ENCODE data around the gene ST3GAL4. TPM values are rescaled to one million over a fixed set of nuclear protein-coding genes. Genes with fewer than 3 reads are reported as not detected.

ST3GAL4 gene
- total RNA-seq, 4 donors from 2014 or later: 11.8 to 53.3 (median 34.8) TPM

DNA sequence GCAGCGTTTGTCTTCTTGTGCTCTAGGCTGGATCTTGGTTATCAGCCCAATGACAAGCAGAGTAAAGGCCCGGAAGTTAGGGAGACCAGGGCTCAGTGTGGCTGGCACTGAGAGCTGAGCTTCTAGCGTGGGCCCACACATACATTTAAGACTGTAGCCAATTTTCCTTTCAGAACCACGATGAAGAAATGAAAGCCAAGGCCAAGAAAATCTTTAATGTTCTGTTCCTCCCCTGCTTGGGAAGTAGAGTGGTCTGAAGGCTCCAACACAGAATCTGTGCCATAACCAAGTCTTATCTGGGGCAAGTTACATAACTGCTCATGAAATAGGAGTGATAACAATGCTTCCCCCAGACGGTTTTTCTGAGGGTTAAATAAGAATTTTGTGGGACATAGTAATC is 4.7 kb upstream of the ST3GAL4 start:
- TF ChIP-seq POLR2A (IDR thresholded peaks at IDR 0.05): no peak
- no peak for TF ChIP-seq CTCF (IDR thresholded peaks at IDR 0.05)
- no peak for DNase-seq
- Histone ChIP-seq H3K9me3 (no peaks in the 10 kb centered on the region), H3K27ac (peak overlapping the region in 1 of 2 donors; percentile 13), H3K27me3 (no peaks in the 10 kb centered on the region), H3K4me3 (no peak overlapping the region), H3K4me1 (peaks cover 0 to 13% of the 10 kb centered on the region in 2 donors), H3K36me3 (no peaks in the 10 kb centered on the region)
- intact Hi-C loops (cut with DNase I; ENCODE audit: low total_unique reads): no loop called here

GRCh38 chr11:126352163-126352562 is 3.3 kb upstream of the ST3GAL4 start:
- no peak for DNase-seq
- Histone ChIP-seq H3K9me3 (no peaks in the 10 kb centered on the region), H3K4me1 (peaks cover 3 to 6% of the 10 kb centered on the region in 2 donors), H3K36me3 (no peaks in the 10 kb centered on the region), H3K27me3 (no peaks in the 10 kb centered on the region), H3K4me3 (no peak overlapping the region), H3K27ac (no peak overlapping the region)
- intact Hi-C loops (cut with DNase I; ENCODE audit: low total_unique reads): no loop called here
- TF ChIP-seq POLR2A (IDR thresholded peaks at IDR 0.05) (no peak), CTCF (IDR thresholded peaks at IDR 0.05) (no peak)

DNA sequence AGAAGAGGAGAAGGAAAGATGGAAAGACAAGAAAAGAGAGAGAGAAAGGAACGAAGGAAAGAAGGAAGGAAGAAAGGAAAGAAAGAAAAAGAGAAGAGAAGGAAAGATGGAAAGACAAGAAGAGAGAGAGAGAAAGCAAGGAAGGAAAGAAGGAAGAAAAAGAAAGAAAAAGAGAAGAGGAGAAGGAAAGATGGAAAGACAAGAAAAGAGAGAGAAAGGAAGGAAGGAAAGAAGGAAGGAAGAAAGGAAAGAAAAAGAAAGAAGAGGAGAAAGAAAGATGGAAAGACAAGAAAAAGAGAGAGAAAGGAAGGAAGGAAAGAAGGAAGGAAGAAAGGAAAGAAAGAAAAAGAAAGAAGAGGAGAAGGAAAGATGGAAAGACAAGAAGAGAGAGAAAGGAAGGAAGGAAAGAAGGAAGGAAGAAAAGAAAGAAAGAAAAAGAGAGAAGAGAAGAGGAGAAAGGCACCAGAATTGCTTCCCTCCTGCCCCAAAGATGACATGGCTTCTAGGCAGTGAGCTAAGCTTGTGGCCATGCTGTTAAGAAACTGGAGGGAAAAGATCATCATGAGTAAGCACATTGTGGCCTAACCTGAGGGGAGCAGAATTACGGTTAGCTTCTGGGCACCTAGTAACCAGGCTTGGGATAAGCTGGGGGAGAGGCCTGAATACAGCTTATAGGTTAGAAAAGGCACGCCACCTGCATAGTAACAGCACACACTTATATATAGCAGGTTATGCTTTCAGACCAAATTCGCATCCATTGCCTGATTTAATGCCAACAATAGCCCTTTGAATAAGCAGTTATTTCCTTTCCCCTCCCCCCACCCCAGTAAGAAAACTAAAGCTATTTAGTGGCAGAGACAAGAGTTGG is 2.3 kb upstream of the ST3GAL4 start:
- H3K4me1 ChIP-seq: peaks cover 3 to 6% of the 10 kb centered on the region in 2 donors
- H3K4me3 ChIP-seq: no peak overlapping the region
- H3K27me3 ChIP-seq: no peaks in the 10 kb centered on the region
- no peak for DNase-seq
- no peaks in the 10 kb centered on the region for H3K9me3 ChIP-seq
- TF ChIP-seq CTCF (IDR thresholded peaks at IDR 0.05): no peak
- no peak for TF ChIP-seq POLR2A (IDR thresholded peaks at IDR 0.05)
- no peaks in the 10 kb centered on the region for H3K36me3 ChIP-seq
- no peak overlapping the region for H3K27ac ChIP-seq
- intact Hi-C loops (cut with DNase I; ENCODE audit: low total_unique reads): no loop called here

DNA sequence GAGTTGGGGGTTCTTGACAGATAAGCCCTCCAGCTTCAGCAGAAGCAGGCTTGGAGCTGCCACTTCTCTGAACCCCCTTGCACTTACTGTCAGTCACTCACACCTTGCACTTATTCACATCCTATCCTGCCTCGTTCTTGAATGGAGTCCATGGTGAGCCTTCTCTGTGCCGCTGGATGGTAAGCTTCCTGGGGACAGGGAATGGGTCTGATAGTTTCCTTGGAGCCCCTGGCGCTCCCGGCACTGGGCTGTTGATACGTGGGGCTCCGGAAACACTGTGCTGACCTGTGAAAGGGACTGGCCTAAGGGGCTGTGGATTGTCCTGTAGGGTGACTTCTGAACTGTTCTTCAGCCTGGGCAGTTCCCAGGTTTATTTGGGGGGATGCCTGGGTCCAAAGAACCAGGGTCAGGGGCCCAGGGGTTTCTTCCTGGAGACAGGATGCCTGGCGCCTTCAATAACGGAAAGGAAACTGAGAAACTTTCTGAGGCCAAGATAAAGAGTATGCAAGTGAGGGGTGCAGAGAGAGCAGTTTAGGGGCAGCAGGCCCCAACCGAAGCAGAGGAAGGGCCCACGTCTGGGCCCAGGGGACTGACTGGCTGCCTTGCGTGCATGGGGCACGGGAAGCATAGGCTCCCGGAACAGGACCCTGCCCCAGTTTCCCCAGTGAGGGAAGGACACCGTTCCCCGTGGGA is 709 bp upstream of the ST3GAL4 start:
- Histone ChIP-seq H3K27ac (peak overlapping the region; percentile 73 to 83), H3K27me3 (no peaks in the 10 kb centered on the region), H3K4me1 (peaks cover 0 to 6% of the 10 kb centered on the region in 2 donors), H3K36me3 (no peaks in the 10 kb centered on the region), H3K9me3 (no peaks in the 10 kb centered on the region), H3K4me3 (peak overlapping the region; percentile 48 to 66)
- intact Hi-C loops (cut with DNase I; ENCODE audit: low total_unique reads): no loop called here
- TF ChIP-seq CTCF (IDR thresholded peaks at IDR 0.05): no peak
- TF ChIP-seq POLR2A (IDR thresholded peaks at IDR 0.05): no peak
- DNase-seq: no peak
